H1 (cell line): ENCODE results near the gene ADCK2. TPM values are rescaled to one million over a fixed set of nuclear protein-coding genes. Genes with fewer than 3 reads are reported as not detected.
A peak's percentile ranks its signal among the peaks of the same experiment; 100 is the strongest.

Source experiments
- CTBP2 ChIP-seq: IDR thresholded peaks from 2 replicates; pipeline ENCODE4 v1.7.0; 2011; ENCODE audit warnings: borderline replicate concordance, mild to moderate bottlenecking, moderate library complexity, mixed read lengths, low read length; ENCODE audit not compliant: insufficient read depth, insufficient read length
- FOSL1 ChIP-seq: IDR thresholded peaks from 2 replicates; pipeline ENCODE4 v1.6.1; 2011; ENCODE audit warnings: mild to moderate bottlenecking, low read depth, low read length, moderate library complexity; ENCODE audit not compliant: insufficient read depth
- SIRT6 ChIP-seq: IDR thresholded peaks from one replicate; pipeline ENCODE4 v1.7.1; 2012; ENCODE audit warnings: low read length, inconsistent platforms
- SP1 ChIP-seq: IDR thresholded peaks from 2 replicates; pipeline ENCODE4 v1.6.1; 2011; ENCODE audit warnings: low read depth, low read length
- TAF1 ChIP-seq: IDR thresholded peaks from 2 replicates; pipeline ENCODE4 v1.6.1; 2011; ENCODE audit warnings: mild to moderate bottlenecking, low read depth, low read length
- TBP ChIP-seq: IDR thresholded peaks from 2 replicates; pipeline ENCODE4 v1.6.1; 2011; ENCODE audit warnings: low read depth, low read length, improper control_type of control experiment
- USF2 ChIP-seq: IDR thresholded peaks from 2 replicates; pipeline ENCODE4 v1.6.1; 2011; ENCODE audit warnings: low read length, improper control_type of control experiment
- polyA plus RNA-seq, 7 experiments: library from polyadenylated mRNA; depleted of rRNA in 3 of 7; stranded (reverse) in 5 of 7; unstranded in 2 of 7; fragments of >200 nt in 5 of 7; fragments of 200-250 nt in 2 of 7; gene quantifications; 1 replicate in 5 of 7; 2 replicates in 1 of 7; 4 replicates in 1 of 7; pipeline versions ENCODE4 v1.2.1 to v1.2.3, GENCODE V29; 2011 to 2013; ENCODE audit warnings: missing spikeins in 2 of 7, mixed read lengths in 2 of 7
- total RNA-seq: library from RNA; stranded (reverse); fragmentation: NEBNext Ultra II Directional; extraction: Animal tissue kit (Norgen Biotek cat#: 25700); gene quantifications from 2 replicates; pipeline ENCODE4 v1.2.1, GENCODE V29; 2021
- TF ChIP-seq, protein P1 (sequence below): fragments of 300-600 bp; sonication (generic); IDR thresholded peaks from 2 replicates; pipeline ENCODE4 v1.7.1; 2012; ENCODE audit warnings: low read length, moderate library complexity, mild to moderate bottlenecking, inconsistent platforms; ENCODE audit not compliant: insufficient replicate concordance

The ADCK2 gene
- total and polyA plus RNA-seq, 2 of the 8 experiments (the other 6 are each of a cell fraction or from before 2014, with no cell fraction given): 6.9 to 11.7 TPM

DNA sequence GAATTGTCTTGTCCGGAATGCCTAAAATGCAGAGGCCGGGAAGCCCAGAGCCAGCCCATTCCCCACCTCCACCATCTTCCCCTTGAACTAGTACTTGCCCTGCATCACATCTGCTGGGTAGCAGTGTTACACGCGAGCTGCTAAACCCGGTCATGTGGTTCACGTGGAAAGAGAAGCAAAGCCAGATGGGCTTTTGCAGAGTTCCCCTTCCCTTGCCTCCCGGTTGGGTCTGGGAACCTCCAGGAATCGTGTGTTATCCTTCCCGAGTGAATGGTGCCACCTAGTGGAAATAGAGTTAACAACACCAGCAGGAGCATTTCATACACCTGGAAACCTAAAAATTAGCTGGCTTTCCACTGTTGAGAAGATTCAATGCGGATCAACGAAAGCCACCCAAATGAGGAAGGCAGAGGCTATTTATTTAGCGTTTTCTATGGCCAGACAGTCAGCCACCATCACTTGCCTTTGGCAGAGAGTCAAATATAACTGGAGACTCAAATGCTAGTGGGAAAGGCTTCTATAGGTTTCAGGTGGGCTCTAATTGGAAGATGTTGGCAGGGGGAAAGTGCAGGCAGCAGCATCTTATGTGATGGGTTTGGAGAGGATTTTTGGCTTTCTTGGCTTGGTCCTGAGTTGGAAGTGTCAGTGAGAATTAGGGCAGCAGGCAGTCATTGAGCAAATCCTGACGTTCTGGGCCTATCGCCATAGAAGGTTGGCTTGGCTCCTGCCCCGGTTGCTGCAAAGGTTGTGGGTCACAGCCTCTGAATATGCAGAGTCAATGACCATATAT lies 19.2 kb upstream of the ADCK2 start (continued):
- TF ChIP-seq, protein P1, sequence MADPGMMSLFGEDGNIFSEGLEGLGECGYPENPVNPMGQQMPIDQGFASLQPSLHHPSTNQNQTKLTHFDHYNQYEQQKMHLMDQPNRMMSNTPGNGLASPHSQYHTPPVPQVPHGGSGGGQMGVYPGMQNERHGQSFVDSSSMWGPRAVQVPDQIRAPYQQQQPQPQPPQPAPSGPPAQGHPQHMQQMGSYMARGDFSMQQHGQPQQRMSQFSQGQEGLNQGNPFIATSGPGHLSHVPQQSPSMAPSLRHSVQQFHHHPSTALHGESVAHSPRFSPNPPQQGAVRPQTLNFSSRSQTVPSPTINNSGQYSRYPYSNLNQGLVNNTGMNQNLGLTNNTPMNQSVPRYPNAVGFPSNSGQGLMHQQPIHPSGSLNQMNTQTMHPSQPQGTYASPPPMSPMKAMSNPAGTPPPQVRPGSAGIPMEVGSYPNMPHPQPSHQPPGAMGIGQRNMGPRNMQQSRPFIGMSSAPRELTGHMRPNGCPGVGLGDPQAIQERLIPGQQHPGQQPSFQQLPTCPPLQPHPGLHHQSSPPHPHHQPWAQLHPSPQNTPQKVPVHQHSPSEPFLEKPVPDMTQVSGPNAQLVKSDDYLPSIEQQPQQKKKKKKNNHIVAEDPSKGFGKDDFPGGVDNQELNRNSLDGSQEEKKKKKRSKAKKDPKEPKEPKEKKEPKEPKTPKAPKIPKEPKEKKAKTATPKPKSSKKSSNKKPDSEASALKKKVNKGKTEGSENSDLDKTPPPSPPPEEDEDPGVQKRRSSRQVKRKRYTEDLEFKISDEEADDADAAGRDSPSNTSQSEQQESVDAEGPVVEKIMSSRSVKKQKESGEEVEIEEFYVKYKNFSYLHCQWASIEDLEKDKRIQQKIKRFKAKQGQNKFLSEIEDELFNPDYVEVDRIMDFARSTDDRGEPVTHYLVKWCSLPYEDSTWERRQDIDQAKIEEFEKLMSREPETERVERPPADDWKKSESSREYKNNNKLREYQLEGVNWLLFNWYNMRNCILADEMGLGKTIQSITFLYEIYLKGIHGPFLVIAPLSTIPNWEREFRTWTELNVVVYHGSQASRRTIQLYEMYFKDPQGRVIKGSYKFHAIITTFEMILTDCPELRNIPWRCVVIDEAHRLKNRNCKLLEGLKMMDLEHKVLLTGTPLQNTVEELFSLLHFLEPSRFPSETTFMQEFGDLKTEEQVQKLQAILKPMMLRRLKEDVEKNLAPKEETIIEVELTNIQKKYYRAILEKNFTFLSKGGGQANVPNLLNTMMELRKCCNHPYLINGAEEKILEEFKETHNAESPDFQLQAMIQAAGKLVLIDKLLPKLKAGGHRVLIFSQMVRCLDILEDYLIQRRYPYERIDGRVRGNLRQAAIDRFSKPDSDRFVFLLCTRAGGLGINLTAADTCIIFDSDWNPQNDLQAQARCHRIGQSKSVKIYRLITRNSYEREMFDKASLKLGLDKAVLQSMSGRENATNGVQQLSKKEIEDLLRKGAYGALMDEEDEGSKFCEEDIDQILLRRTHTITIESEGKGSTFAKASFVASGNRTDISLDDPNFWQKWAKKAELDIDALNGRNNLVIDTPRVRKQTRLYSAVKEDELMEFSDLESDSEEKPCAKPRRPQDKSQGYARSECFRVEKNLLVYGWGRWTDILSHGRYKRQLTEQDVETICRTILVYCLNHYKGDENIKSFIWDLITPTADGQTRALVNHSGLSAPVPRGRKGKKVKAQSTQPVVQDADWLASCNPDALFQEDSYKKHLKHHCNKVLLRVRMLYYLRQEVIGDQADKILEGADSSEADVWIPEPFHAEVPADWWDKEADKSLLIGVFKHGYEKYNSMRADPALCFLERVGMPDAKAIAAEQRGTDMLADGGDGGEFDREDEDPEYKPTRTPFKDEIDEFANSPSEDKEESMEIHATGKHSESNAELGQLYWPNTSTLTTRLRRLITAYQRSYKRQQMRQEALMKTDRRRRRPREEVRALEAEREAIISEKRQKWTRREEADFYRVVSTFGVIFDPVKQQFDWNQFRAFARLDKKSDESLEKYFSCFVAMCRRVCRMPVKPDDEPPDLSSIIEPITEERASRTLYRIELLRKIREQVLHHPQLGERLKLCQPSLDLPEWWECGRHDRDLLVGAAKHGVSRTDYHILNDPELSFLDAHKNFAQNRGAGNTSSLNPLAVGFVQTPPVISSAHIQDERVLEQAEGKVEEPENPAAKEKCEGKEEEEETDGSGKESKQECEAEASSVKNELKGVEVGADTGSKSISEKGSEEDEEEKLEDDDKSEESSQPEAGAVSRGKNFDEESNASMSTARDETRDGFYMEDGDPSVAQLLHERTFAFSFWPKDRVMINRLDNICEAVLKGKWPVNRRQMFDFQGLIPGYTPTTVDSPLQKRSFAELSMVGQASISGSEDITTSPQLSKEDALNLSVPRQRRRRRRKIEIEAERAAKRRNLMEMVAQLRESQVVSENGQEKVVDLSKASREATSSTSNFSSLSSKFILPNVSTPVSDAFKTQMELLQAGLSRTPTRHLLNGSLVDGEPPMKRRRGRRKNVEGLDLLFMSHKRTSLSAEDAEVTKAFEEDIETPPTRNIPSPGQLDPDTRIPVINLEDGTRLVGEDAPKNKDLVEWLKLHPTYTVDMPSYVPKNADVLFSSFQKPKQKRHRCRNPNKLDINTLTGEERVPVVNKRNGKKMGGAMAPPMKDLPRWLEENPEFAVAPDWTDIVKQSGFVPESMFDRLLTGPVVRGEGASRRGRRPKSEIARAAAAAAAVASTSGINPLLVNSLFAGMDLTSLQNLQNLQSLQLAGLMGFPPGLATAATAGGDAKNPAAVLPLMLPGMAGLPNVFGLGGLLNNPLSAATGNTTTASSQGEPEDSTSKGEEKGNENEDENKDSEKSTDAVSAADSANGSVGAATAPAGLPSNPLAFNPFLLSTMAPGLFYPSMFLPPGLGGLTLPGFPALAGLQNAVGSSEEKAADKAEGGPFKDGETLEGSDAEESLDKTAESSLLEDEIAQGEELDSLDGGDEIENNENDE: no peak
- TF ChIP-seq USF2: 0 out of 2 replicates have a peak, but pooled peaks have one; percentile 19
- no peak for TF ChIP-seq SP1
- no peak for TF ChIP-seq SIRT6
- TF ChIP-seq CTBP2: no peak
- peak; percentile 41; the same call in 1 of the 2 replicates for TF ChIP-seq TBP
- no peak for TF ChIP-seq TAF1
- TF ChIP-seq FOSL1: no peak
